ENCODE measurements around the gene RNF145.
"Not testable (repeated sequence)": the region's sequence is repeated elsewhere in the genome, so short reads cannot be mapped to it uniquely, and the experiment has no call there.

DNA sequence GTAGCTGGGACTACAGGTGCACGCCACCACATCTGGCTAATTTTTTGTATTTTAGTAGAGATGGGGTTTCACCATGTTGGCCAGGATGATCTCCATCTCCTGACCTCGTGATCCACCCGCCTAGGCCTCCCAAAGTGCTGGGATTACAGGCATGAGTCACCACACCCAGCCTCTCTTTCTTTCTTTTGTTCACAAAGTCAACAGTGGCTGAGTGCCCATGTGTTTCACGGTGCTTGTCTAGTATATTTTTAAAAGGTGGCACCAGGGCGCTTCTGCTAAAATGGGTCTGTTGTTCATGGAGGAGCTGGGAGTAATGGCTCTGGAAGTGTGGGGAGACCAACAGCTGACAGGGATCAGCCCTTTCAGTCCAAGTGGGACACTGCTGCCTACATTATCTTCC lies 18.7 kb upstream of the RNF145 start:
- TF ChIP-seq, protein P1, sequence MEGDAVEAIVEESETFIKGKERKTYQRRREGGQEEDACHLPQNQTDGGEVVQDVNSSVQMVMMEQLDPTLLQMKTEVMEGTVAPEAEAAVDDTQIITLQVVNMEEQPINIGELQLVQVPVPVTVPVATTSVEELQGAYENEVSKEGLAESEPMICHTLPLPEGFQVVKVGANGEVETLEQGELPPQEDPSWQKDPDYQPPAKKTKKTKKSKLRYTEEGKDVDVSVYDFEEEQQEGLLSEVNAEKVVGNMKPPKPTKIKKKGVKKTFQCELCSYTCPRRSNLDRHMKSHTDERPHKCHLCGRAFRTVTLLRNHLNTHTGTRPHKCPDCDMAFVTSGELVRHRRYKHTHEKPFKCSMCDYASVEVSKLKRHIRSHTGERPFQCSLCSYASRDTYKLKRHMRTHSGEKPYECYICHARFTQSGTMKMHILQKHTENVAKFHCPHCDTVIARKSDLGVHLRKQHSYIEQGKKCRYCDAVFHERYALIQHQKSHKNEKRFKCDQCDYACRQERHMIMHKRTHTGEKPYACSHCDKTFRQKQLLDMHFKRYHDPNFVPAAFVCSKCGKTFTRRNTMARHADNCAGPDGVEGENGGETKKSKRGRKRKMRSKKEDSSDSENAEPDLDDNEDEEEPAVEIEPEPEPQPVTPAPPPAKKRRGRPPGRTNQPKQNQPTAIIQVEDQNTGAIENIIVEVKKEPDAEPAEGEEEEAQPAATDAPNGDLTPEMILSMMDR (IDR thresholded peaks at IDR 0.05 in 4 of 5, conservative IDR thresholded peaks at IDR 0.05 in 1 of 5) = not testable (repeated sequence)
- TF ChIP-seq POLR2A (IDR thresholded peaks at IDR 0.05) = not testable (repeated sequence)
